ENCODE measurements around the gene FLNA. TPM values are rescaled to one million over a fixed set of nuclear protein-coding genes. Genes with fewer than 3 reads are reported as not detected.

FLNA gene
- total RNA-seq, 1 donor from 2014 or later = 806 TPM

- Mint-ChIP-seq H3K27ac (no peak overlapping the region), H3K4me3 (no peak overlapping the region), H3K36me3 (no peaks in the 10 kb centered on the region), H3K9me3 (no peaks in the 10 kb centered on the region), H3K27me3 (no peaks in the 10 kb centered on the region), H3K4me1 (ENCODE audit: unreplicated experiment) (no peaks in the 10 kb centered on the region)
- DNase-seq (ENCODE audit: extremely low spot score, unreplicated experiment) = no peak
- no peak for TF ChIP-seq CTCF (conservative IDR thresholded peaks at IDR 0.05)
These were observed 20.4 kb downstream of the FLNA start for GRCh38 chrX:154354013-154354412.

GRCh38 chrX:154353172-154353843, 21.1 kb downstream of the FLNA start:
- no peak for TF ChIP-seq CTCF (conservative IDR thresholded peaks at IDR 0.05)
- Mint-ChIP-seq H3K27ac (no peak overlapping the region), H3K4me3 (no peak overlapping the region), H3K36me3 (no peaks in the 10 kb centered on the region), H3K27me3 (no peaks in the 10 kb centered on the region), H3K4me1 (ENCODE audit: unreplicated experiment) (no peaks in the 10 kb centered on the region), H3K9me3 (no peaks in the 10 kb centered on the region)
- no peak for DNase-seq (ENCODE audit: extremely low spot score, unreplicated experiment)

GRCh38 chrX:154352466-154352865, 22.0 kb downstream of the FLNA start:
- no peaks in the 10 kb centered on the region for H3K27me3 Mint-ChIP-seq
- H3K9me3 Mint-ChIP-seq = no peaks in the 10 kb centered on the region
- TF ChIP-seq CTCF (conservative IDR thresholded peaks at IDR 0.05) = no peak
- H3K36me3 Mint-ChIP-seq = no peaks in the 10 kb centered on the region
- no peak overlapping the region for H3K4me3 Mint-ChIP-seq
- no peak overlapping the region for H3K27ac Mint-ChIP-seq
- no peak for DNase-seq (ENCODE audit: extremely low spot score, unreplicated experiment)
- no peaks in the 10 kb centered on the region for H3K4me1 Mint-ChIP-seq (ENCODE audit: unreplicated experiment)

GRCh38 chrX:154352012-154352401, 22.4 kb downstream of the FLNA start:
- no peak for DNase-seq (ENCODE audit: extremely low spot score, unreplicated experiment)
- Mint-ChIP-seq H3K36me3 (no peaks in the 10 kb centered on the region), H3K4me3 (no peak overlapping the region), H3K27ac (no peak overlapping the region), H3K4me1 (ENCODE audit: unreplicated experiment) (peaks cover 4% of the 10 kb centered on the region), H3K27me3 (no peaks in the 10 kb centered on the region), H3K9me3 (no peaks in the 10 kb centered on the region)
- no peak for TF ChIP-seq CTCF (conservative IDR thresholded peaks at IDR 0.05)

- Mint-ChIP-seq H3K4me1 (ENCODE audit: unreplicated experiment) (peaks cover 5% of the 10 kb centered on the region), H3K4me3 (no peak overlapping the region), H3K27ac (no peak overlapping the region), H3K9me3 (no peaks in the 10 kb centered on the region), H3K36me3 (no peaks in the 10 kb centered on the region), H3K27me3 (no peaks in the 10 kb centered on the region)
- DNase-seq (ENCODE audit: extremely low spot score, unreplicated experiment) = no peak
- TF ChIP-seq CTCF (conservative IDR thresholded peaks at IDR 0.05) = no peak
These were observed 23.0 kb downstream of the FLNA start for GRCh38 chrX:154351183-154352011.

Data from type B pancreatic cell (in vitro differentiated cells).